Hematopoietic multipotent progenitor cell treated with erythropoietin and hydrocortisone succinate and interleukin-3 and kit ligand, for 15 days (in vitro differentiated cells): ENCODE measurements around the gene DGKB.

Experiments used
- DNase-seq: peaks from one replicate; pipeline ENCODE4 v3.0.0-alpha.2; 2015; ENCODE audit warnings: low spot score

DGKB gene

DNA sequence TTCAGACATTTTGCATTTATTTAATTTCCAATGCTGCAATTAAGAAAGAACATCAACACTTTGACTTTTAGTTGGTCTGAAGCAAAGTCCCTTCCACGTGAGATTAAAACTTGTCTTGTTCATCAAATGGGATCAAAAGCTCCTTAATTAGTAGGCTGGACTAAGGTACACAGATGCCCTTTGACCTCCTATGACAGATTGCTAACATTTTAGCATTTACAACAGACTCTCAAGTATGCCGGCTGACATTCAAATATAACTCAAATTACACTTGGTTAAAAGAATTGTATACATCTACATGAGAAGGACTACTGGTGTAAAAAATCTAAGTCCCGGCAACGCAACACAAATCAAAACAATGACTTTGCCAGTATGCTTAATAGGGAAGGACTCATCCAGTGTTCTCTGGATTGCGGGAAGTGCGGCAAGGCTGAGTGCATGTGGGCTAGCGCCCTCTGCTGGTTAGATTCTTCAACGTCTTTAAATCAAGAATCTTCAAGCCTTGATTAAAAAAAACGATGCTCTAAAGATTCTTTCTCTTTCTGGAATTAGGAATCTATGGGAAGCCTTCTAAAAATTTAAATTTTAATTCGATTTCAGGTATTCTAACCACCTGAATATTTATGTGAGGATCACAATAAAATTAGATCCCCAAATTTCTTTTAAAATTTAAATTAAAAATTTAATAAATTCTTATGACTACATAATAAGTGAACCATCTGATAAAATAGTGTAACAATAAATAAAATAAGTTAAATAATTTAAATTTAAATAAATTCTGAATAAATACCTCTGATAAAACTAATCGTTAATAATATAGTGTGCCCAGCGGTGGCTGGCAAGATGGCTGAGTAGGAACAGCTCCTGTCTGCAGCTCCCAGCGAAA lies 444.7 kb downstream of the DGKB start:
- DNase-seq = peak; percentile 36

DNA sequence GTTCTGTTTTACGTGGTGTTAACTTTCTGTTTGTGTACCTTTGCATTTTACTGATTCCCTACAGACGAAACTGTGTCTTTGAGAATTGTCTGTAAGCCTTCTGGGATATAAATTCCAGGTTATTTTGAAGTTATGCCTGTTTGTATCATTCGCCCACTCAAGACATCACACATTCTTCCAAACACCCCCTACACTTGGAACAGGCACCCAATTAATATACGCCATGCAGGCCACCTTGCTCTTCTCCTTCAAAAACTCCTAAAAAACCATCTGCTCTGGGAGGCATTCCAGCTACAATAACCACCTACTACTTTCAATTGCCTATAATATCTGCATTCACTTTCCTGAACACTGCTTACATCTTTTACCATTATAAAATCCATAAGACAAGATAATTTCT lies 453.3 kb downstream of the DGKB start:
- no peak for DNase-seq

DNA sequence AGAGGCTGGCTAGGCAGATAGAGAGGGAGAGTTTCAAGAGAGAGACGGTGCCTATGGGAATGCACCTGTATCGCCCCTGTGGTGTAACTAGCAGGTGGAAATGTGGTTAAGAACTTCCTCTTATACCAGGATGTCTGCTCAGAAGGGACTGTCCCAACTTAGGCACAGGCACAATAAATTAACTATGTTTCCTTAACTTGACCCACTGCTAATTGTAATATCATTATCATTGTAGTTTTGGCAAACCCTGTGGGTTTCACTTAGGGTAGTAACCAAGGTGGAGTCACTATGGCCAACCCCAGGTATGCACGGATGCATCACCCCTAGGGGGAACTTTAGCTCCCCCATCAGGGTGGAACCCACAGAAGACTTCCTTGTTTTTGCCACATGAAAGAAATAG lies 455.7 kb downstream of the DGKB start:
- no peak for DNase-seq

DNA sequence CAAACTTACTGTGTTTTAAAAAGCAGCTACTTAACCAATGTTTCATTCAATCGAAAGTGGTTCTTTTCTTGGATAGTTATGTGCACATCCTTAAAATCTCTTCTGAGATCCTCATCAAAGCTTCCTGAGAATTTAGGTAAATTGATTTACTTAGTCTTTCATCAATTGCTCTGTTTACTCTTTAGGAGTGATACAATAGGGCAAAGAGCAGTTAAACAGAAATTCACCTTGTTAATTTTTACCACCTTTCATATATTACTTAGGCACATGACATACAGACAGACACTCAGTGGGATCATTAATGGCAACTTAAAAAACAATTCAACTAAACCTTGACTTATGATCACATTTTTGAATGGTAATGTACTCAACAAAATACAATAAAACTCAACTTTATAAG lies 456.3 kb downstream of the DGKB start:
- DNase-seq = no peak

DNA sequence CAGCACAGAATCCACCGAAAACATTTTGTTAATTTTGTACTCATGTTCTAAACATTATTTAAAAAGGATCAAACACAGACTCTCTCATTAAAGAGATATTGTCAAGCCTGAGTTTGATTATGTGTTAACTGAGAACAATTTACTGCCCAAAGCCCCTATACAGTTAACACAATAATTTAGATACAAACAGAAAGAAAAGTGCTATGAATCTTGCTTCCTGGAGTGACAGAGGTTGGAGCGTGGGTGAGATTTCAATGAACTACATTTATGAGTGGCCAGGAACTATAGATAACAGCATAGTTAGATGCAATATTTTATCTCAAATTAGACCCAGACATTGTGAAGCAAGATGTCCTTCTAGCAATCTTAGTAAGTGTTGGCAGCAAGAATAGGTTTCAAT lies 464.2 kb downstream of the DGKB start:
- DNase-seq = no peak

DNA sequence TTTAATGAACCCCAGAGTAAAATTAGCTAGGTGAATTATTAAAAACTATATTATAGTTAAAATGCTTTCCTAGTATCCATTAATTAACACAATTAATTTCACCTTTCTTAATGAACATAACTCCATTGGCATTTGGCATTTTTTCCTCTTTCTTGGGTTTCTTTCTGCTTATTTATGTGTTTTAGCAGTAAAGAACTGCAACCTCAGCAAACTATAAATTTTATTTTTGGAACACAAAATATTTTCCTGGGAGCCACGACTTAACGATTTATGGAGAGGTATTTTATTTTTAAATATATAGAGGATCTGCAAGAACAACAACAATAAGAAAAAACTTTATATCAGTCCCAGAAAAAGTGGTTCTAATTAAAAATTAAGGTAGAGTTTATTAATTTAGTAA lies 465.7 kb downstream of the DGKB start:
- no peak for DNase-seq

DNA sequence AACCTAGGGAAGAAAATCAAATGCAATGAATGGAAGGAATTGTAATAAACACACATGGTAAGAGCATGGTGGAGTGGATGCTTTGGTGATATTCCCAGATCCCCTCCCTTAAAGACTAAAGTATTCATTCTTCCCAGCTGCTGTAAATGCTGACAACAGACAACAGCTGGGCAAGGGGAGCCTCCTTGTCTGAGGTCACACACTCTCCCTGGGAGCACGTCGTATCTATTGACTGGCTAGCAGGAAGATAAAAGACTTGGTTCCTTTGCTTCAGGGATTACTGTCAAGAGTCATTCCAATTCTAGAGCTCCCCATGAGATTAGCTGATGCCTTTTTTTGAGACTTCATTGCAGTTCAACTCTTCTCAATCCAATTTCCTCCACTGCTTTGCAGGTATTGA lies 469.6 kb downstream of the DGKB start:
- no peak for DNase-seq

DNA sequence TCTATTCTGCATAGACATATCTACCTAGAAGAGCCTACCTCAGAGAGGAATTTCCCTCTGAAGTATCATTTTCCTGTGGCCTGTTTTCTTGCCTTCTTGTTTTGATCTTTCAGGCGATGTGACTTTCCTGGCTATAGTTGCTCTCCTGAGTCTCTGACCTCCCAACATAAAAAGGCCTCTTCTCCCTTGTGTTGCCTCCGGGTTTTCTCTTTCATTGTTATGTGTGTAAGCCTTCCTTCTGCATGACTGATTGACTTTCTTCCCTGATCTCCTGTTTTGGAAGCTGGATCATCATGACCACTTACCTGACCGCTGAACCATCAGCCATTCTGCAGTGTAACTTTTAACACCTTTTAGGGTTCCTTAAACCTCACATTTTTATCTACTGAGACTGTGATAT lies 471.6 kb downstream of the DGKB start:
- DNase-seq = no peak

DNA sequence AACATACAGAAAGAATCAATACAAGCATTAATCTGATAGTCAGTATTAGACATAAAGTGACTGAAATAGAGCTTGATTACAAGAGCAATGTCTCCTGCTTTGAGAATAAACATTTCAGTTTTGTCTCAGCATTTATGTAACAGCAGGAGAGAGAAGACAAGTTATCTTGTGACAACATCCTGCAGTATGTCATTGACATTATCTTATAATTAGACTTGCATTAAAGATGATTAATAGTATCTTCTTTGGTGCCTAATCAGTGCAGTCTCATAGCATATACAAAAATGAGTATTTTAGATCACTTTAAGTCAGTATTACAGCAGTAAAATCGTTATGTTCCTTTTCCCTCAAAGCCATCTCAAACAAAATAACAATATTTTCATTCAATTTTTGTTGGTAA lies 477.0 kb downstream of the DGKB start:
- DNase-seq = no peak

DNA sequence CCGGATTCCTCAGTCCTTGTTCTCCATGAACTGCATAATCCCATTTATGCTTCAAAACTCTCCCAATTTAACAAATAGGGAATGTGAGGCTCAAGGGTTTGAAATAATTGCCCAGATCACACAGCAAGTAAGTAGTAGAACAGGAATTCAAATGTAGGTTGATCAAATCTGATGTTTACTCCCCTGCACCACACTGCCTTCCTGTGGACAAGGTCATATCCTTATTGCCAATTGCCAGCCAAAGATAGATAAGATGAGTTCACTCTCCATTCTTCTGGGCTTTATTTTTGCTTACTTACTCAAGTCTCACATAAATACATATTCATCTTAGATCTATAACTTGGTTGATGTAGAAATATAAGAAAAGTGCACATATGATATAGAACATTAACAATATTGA lies 477.9 kb downstream of the DGKB start:
- DNase-seq = no peak

DNA sequence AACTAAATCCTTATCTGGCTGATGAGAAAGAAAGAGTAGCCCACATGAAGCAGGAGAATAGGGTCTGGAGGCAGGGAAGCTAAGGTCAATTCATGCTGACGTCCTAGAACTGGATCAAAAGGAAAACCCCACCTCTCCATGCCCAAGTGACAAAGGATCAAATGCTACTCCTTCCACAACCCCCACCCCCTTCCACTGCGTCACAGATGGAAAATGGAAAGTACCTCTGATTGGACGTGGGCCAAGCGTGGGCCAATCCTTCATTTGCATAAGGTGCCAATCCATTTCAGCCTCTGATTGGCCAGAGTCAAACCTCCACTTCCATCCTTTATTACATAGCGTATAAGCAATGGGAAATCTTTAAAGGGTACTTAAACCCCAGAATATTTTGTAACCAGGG lies 481.8 kb downstream of the DGKB start:
- no peak for DNase-seq

DNA sequence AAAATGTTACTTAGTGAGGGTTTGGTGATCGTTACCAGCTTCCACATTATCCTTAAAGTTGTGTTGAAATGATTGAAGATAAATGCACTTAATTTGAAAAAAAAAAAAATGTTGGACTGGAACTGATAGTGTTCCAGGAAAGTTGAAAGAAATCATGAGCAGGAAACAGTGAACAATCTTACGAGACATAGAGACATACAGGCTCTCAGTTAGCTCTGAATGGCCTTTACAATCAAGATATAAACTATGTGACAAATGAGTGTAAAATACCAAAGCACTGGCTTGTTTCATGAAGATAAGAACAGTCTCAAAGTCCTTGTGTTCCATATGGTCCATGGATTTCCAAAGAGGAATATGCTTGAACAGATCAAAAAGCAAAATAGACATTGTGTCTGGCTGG lies 483.0 kb downstream of the DGKB start:
- DNase-seq = no peak

DNA sequence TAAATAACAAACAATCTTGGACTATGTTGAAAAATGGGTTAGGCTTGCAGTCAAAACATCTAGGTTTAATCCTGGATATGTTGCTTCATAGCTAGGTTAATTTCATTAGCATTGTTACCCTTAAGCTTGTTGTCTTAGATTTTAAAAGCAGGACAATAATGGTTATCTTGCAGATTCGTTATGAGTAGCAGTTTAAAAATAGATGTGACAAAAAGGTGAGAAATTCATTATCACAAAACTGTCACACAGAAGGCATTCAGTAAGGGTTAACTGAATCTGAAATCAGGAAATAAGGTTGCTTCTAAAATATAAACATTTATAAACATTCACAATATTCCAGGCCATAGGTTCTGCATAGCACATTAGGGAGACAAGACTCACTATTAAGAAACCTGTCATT lies 483.9 kb downstream of the DGKB start:
- DNase-seq = no peak

DNA sequence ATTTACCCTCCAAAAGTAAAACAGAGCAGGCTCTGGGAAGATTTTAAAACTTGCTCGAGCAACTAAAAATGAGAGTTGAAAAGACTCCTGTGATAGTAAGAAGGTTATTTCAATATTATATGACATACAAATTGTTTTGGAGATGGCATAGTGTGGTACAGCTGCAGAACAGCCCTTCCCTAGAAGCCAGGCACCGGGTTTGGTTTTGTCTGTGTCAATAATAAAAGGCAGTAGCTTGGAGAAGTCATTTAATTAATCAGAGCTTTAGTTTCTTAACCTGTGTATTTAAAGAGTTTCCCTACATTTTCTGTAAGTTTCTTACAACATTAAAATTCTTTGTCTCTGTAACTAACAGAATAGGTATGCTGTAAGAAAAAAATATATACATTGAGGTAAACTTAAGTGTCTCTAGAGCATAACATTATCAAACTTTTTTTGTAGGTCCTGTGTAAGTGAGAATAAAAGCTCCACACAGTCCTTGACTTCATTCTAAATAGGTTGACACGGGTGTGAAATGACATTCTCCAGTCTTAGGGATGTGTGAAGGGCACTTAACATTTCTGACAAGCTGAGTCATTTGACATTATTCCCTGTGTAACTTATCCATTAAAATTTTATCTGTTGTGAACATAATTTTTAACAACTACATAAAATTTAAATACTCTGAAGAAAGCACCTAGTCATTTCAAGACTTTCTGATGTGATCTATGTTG lies 488.1 kb downstream of the DGKB start:
- no peak for DNase-seq

DNA sequence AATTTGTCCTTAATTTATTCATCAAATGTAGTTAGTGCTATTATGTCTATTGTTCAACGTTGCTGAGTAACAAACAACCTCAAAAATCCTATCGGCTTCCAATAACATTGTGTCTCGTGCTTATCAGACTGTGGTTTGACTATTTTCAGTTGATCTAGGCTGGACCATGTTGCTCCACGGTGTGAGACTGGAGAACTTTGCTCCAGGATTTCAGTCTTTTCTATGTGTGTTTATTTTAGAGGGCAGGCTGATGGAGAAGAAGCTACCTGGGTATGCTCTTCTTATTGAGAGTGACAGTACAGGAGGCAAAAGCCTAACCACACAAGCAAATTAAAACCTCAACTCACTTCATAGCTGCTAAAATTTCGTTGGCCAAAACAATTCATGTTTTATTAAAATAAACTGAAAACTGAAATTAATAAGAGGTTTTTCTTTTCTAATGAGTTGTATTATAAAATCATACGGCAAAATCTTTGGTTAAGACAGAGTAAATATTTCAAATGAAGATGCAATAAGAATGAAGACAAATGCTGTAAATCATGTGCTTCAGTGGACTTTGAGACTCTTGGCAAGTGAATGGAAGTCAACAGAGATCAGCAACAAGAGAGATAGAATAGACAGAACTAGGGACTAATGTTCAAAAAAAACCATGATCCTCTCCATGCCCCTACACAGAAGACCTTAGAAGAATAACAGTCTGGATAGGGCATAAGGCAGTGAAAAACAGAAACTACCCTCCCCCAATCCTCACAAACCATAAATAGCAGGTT lies 495.1 kb downstream of the DGKB start:
- no peak for DNase-seq

DNA sequence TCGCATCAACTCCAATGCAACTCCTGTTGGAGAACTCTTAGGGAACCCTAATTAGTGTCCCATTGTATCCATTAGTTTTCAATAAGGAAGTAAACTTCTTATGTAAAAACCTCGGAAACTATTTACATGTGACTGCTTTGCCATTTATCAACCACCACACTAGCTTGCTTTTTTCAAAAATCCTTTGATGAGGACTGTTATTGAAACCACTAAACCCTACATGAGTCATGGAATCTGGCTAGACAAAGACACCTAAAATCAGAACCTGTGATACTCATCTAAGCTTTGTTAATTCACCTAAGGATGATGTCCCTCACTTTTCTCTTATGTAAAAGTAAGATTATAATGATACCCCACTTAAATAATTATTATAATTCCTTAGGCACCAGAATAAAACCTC lies 499.0 kb downstream of the DGKB start:
- no peak for DNase-seq

DNA sequence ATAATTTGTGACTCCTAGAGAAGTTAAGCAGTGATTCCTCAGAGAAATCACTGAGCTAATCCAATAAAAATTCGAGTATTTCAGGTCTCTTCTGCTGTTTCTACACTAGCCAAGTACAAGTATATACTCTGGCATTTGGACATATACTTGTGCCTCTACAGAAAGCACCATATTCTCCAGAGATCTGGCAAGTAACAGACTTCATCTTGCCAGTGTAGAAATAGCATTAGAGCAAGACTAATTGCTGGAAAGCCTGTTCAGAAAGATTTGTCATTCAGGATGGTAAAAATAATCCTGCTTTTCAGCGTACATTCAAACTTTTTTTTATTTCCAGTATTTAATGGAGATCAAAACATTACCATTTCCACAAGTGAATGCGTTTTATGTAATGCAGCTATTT lies 502.3 kb downstream of the DGKB start:
- DNase-seq = no peak

DNA sequence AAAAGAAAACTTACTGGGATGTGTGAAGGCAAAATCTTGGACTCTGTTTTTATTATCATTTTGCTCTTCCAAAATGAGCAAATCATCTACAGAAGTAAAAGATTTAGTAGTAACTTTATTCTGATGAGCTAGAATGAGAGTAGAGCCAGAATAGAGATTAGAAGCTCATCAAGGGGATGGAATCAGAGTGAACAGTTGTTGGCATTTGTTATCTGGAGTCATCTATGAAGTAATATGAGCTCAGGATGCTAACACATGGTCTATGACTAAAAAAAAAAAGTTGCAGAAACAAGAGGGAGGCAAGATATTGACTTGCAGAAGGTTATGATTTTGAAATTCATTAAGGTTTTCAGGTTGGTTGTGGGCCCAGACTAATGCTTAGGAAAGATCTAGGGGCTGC lies 504.0 kb downstream of the DGKB start:
- no peak for DNase-seq

DNA sequence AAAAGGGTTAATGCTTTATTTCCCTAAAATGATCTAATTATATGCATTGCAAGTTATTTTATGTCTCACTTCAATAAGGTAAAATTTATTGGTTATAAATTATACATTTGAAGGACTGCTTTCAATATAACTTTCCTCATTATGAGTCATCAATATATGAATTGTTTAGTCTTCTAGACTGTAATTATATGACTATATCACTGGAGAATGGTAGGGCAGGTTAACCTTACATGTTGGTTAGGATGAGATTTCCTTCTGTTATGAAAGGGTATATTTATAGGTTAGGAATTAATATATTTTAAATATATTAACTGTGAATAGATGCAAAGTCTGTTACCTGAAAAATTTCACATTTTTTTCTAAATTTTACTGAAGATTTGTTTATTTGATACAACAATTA lies 506.7 kb downstream of the DGKB start:
- no peak for DNase-seq

DNA sequence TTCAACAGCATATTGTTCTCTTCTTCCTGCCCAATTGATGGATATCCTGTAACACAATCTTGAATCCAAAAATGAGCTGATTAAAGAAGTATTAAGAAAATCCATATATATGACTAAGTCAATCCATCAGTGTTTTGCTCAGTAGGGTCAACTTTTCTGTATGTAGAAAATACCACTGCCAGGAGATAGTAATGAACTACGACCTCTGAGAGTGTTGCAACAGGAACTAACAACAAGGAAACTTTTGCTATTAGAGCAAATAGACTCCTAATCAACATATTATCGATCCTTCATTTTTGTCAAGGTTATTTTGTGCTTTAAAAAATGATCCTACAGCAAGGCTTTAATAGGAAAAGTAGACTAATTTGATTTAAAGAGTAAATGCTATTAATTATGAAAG lies 507.8 kb downstream of the DGKB start:
- no peak for DNase-seq

DNA sequence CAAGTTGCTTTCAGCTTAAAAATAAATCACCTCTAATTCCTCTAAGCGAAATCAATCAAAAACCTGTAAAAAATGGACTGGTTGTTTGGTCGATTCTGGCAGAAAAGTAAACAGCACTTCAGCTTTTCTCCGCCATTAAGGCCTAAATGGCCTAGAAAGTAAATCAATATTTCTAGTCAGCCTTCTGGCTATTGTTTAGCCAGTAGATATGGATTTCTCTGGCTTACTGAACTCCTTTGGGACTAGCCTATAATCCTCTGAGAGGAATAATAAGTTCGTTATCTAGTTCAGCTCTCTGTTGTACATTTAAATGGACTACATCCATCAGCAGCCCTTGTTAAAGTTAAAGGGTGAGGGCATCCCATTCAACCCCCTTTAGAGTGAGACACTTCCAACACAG lies 513.0 kb downstream of the DGKB start:
- DNase-seq = no peak

DNA sequence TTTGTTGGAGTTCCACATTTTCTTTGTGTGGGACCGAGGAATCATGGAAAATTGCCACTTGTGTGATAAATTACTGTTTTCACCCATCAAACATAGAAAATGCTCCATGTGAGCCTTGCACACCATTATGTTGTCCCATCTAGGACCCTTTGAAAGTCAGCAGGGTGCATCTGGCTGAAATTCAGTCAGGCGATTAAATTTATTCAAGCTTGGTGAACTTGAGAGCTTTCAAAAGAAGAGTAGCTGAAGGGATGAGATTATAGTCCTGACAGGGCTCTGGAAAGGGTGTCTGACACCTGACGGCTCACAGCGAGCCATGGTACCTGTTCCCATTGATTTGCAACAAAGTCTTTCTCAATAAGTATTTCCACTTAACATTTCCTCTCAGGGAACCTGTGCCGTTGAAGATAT lies 513.4 kb downstream of the DGKB start:
- no peak for DNase-seq

DNA sequence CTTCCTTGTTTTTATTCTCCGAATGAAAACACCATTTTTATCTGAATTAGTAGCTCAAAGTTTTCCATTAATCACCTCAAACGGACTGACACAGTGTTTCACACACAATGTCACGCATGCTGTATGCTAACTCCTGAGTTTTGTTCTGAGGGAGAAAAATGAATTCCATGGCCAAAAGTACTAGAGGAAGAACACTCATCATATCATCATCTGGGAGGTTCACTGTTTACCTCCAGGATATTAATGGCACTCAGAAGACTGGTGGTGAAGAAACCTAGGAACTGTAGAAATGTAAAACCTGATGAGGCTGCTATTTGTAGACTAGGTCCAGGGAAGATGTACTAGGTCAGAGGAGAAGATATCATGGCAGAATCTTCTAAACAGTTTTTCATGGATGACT lies 517.5 kb downstream of the DGKB start:
- no peak for DNase-seq
